AG09309 (cell line): ENCODE results near the gene SLC16A8.

ENCODE experiments used
- DNase-seq: peaks from one replicate; pipeline ENCODE4 v3.0.0-alpha.2; 2010; ENCODE audit warnings: low read depth
- H3K4me3 ChIP-seq: 2 replicates; pipeline ENCODE4 v1.5.1; 2011; ENCODE audit warnings: mild to moderate bottlenecking, low read depth, low read length, moderate library complexity; ENCODE audit not compliant: control insufficient read depth
- CTCF ChIP-seq: IDR thresholded peaks from 2 replicates; pipeline ENCODE4 v1.5.1; 2011; ENCODE audit warnings: mild to moderate bottlenecking, low read depth, low read length, inconsistent platforms; ENCODE audit not compliant: insufficient read depth, control insufficient read depth; ENCODE audit errors: missing control alignments

Gene SLC16A8

GRCh38 chr22:38086942-38087341, 3.0 kb upstream of the SLC16A8 start:
- no peak overlapping the region for H3K4me3 ChIP-seq
- no peak for TF ChIP-seq CTCF

GRCh38 chr22:38086001-38086845, 2.2 kb upstream of the SLC16A8 start:
- DNase-seq, result no peak
- H3K4me3 ChIP-seq, result no peak overlapping the region
- no peak for TF ChIP-seq CTCF

More at GRCh38 chr22:38086942-38087341, 3.0 kb upstream of the SLC16A8 start:
- DNase-seq, result no peak

GRCh38 chr22:38085501-38085900, 1.5 kb upstream of the SLC16A8 start:
- no peak for DNase-seq
- no peak for TF ChIP-seq CTCF
- H3K4me3 ChIP-seq, result no peak overlapping the region

GRCh38 chr22:38085056-38085455, 1.1 kb upstream of the SLC16A8 start:
- no peak for DNase-seq
- H3K4me3 ChIP-seq, result no peak overlapping the region
- no peak for TF ChIP-seq CTCF

- DNase-seq, result no peak
- H3K4me3 ChIP-seq, result no peak overlapping the region
- TF ChIP-seq CTCF, result no peak
Observed at GRCh38 chr22:38082986-38083710, 836 bp downstream of the SLC16A8 start.

- no peak for TF ChIP-seq CTCF
- DNase-seq, result no peak
- H3K4me3 ChIP-seq, result no peak overlapping the region
Observed at GRCh38 chr22:38081941-38082828, 1.8 kb downstream of the SLC16A8 start.
